Measurements from ENCODE around the gene DUSP18. TPM values are rescaled to one million over a fixed set of nuclear protein-coding genes. Genes with fewer than 3 reads are reported as not detected.

The DUSP18 gene
- polyA plus RNA-seq, 2 of the 4 experiments (the other 2 are of a cell fraction), result 3.4 to 7.2 TPM

GRCh38 chr22:30646518-30647160 is 21.0 kb downstream of the DUSP18 start:
- no peak for DNase-seq (ENCODE audit: low read depth in 1 of 2, low spot score in 1 of 2)
- no peak overlapping the region for H3K4me3 ChIP-seq
- ATAC-seq, result no peak
- H3K4me1 ChIP-seq, result no peaks in the 10 kb centered on the region
- no peak overlapping the region for H3K4me2 ChIP-seq
- ChIA-PET POLR2A (no interaction called here), CTCF (interaction anchor here (0.9 to 1.9 kb wide), 4 partner anchors 9 to 109 kb away, joined by 3 to 13 read pairs (median 6); partner anchors contain the start of gene SLC35E4)
- no peak for TF ChIP-seq NFE2L2 (conservative IDR thresholded peaks at IDR 0.05; ENCODE audit: low read length)
- no peak for TF ChIP-seq CBX2 (IDR thresholded peaks at IDR 0.05; ENCODE audit: borderline replicate concordance, low read depth)
- no peak for TF ChIP-seq CEBPB (IDR thresholded peaks at IDR 0.05)
- no peak for TF ChIP-seq MYC (IDR thresholded peaks at IDR 0.05; ENCODE audit: borderline replicate concordance, low read length)
- no peak for TF ChIP-seq HEYL (CRISPR knock-in tag; IDR thresholded peaks at IDR 0.05)
- no peak for TF ChIP-seq HOXB13 (CRISPR knock-in tag; IDR thresholded peaks at IDR 0.05; ENCODE audit: low read depth)
- TF ChIP-seq TP53 (CRISPR knock-in tag; IDR thresholded peaks at IDR 0.05), result no peak
- no peak for TF ChIP-seq ZC3H11A (IDR thresholded peaks at IDR 0.05)
- TF ChIP-seq, protein P1, sequence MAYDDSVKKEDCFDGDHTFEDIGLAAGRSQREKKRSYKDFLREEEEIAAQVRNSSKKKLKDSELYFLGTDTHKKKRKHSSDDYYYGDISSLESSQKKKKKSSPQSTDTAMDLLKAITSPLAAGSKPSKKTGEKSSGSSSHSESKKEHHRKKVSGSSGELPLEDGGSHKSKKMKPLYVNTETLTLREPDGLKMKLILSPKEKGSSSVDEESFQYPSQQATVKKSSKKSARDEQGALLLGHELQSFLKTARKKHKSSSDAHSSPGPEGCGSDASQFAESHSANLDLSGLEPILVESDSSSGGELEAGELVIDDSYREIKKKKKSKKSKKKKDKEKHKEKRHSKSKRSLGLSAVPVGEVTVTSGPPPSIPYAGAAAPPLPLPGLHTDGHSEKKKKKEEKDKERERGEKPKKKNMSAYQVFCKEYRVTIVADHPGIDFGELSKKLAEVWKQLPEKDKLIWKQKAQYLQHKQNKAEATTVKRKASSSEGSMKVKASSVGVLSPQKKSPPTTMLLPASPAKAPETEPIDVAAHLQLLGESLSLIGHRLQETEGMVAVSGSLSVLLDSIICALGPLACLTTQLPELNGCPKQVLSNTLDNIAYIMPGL (CRISPR knock-in tag; IDR thresholded peaks at IDR 0.05; ENCODE audit: borderline replicate concordance), result no peak
- no peak for TF ChIP-seq HOXA7 (CRISPR knock-in tag; IDR thresholded peaks at IDR 0.05)
- 94% methylated on average over 6 of the region's 25 CpGs for WGBS (ENCODE audit: missing lambda C conversion rate)
- no peaks in the 10 kb centered on the region for H3K9me3 ChIP-seq
- no peak overlapping the region for H3K27ac ChIP-seq
- no peak for FAIRE-seq

DNA sequence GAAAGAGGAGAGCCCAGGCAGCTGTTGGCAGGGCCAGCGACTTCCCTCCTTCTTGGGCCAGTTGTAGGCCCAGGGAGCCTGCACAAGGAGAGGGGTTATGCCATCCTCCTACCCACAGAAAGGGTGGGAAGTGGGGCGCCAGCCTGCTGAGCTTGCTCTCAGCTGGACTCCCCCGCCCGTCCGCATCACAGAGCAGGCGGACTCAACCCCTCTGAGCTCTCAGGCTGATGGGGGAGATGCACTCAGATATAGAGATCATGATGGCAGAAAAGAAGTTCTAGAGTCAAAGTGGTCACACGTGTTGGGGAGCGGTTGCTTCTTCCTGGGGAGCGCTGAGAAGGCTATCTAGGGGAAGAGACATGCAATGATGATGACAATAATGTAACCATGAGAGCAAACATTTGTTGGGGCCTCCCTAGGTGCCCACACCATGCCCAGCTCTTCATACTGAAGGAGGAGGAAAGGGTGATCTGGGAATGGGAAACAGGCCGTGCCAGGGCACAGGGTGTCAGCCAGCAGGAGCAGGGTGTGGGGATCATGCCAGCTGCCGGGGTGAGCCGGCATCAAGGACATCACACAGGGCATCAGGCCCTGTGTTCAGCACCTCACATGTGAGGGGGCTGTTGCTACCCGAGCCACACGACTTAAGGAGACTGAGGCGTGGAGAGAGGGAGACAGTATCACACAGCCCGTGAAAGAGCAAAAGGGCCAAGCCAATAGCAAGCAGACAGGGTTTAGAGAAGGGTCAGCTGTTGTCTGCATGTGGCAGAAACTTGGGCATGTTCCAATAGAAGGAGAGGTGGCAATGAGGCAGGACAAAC is 24.4 kb downstream of the DUSP18 start:
- POLR2A ChIA-PET, result no interaction called here
- no peak for DNase-seq (ENCODE audit: low read depth in 1 of 2, low spot score in 1 of 2)

More for the DNA sequence above, 24.4 kb downstream of the DUSP18 start:
- CTCF ChIA-PET, result interaction anchor here (0.8 to 2.3 kb wide), 4 partner anchors 9 to 112 kb away, joined by 3 to 12 read pairs (median 4); partner anchors contain the start of genes OSBP2 and SLC35E4
- WGBS (ENCODE audit: missing lambda C conversion rate), result 95% methylated on average over 14 of the region's 16 CpGs
- Histone ChIP-seq H3K4me1 (no peaks in the 10 kb centered on the region), H3K9me3 (no peaks in the 10 kb centered on the region), H3K4me3 (no peak overlapping the region), H3K4me2 (no peak overlapping the region), H3K27ac (no peak overlapping the region)
- TF ChIP-seq NPAS2 (CRISPR knock-in tag; IDR thresholded peaks at IDR 0.05; ENCODE audit: borderline replicate concordance), result no peak
- TF ChIP-seq ZFP36 (IDR thresholded peaks at IDR 0.05; ENCODE audit: borderline replicate concordance, partially characterized antibody), result no peak
- no peak for TF ChIP-seq MAZ (IDR thresholded peaks at IDR 0.05; ENCODE audit: borderline replicate concordance, low read depth, low read length)
- TF ChIP-seq, protein P2, sequence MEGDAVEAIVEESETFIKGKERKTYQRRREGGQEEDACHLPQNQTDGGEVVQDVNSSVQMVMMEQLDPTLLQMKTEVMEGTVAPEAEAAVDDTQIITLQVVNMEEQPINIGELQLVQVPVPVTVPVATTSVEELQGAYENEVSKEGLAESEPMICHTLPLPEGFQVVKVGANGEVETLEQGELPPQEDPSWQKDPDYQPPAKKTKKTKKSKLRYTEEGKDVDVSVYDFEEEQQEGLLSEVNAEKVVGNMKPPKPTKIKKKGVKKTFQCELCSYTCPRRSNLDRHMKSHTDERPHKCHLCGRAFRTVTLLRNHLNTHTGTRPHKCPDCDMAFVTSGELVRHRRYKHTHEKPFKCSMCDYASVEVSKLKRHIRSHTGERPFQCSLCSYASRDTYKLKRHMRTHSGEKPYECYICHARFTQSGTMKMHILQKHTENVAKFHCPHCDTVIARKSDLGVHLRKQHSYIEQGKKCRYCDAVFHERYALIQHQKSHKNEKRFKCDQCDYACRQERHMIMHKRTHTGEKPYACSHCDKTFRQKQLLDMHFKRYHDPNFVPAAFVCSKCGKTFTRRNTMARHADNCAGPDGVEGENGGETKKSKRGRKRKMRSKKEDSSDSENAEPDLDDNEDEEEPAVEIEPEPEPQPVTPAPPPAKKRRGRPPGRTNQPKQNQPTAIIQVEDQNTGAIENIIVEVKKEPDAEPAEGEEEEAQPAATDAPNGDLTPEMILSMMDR (IDR thresholded peaks at IDR 0.05), result no peak
- no peak for TF ChIP-seq POLR2A (IDR thresholded peaks at IDR 0.05; ENCODE audit: low read length)
- TF ChIP-seq JUNB (IDR thresholded peaks at IDR 0.05), result no peak
- no peak for TF ChIP-seq HDAC2 (IDR thresholded peaks at IDR 0.05)
- no peak for TF ChIP-seq RFX5 (IDR thresholded peaks at IDR 0.05)
- TF ChIP-seq, protein P3, sequence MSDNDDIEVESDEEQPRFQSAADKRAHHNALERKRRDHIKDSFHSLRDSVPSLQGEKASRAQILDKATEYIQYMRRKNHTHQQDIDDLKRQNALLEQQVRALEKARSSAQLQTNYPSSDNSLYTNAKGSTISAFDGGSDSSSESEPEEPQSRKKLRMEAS (IDR thresholded peaks at IDR 0.05), result no peak
- TF ChIP-seq ELK1 (IDR thresholded peaks at IDR 0.05; ENCODE audit: low read depth, low read length), result no peak
- TF ChIP-seq ZC3H11A (IDR thresholded peaks at IDR 0.05), result no peak
- no peak for TF ChIP-seq RAD21 (conservative IDR thresholded peaks at IDR 0.05 in 1 of 2, IDR thresholded peaks at IDR 0.05 in 1 of 2)
- no peak for TF ChIP-seq JUN (IDR thresholded peaks at IDR 0.05)
- TF ChIP-seq FOSB (CRISPR knock-in tag; IDR thresholded peaks at IDR 0.05), result no peak
- TF ChIP-seq TFCP2L1 (CRISPR knock-in tag; IDR thresholded peaks at IDR 0.05), result no peak
- TF ChIP-seq CHD2 (IDR thresholded peaks at IDR 0.05; ENCODE audit: low read length, partially characterized antibody), result no peak
- no peak for TF ChIP-seq CBX2 (IDR thresholded peaks at IDR 0.05; ENCODE audit: borderline replicate concordance, low read depth)
- no peak for ATAC-seq
- FAIRE-seq, result no peak

Measured in A549 (cell line).